Loucy (cell line): ENCODE measurements around the gene TEAD3.

Experiments
- EZH2phosphoT487 ChIP-seq: fragments of 200-600 bp; IDR thresholded peaks from 2 replicates; pipeline ENCODE4 v1.6.1; 2018; ENCODE audit warnings: antibody characterized with exemption, mild to moderate bottlenecking, moderate library complexity, borderline replicate concordance
- TF ChIP-seq, protein P1 (sequence below): fragments of 200-600 bp; sonication (generic); conservative IDR thresholded peaks from 2 replicates; pipeline ENCODE4 v1.5.1; 2014; ENCODE audit warnings: mild to moderate bottlenecking, antibody characterized with exemption, low read length

DNA sequence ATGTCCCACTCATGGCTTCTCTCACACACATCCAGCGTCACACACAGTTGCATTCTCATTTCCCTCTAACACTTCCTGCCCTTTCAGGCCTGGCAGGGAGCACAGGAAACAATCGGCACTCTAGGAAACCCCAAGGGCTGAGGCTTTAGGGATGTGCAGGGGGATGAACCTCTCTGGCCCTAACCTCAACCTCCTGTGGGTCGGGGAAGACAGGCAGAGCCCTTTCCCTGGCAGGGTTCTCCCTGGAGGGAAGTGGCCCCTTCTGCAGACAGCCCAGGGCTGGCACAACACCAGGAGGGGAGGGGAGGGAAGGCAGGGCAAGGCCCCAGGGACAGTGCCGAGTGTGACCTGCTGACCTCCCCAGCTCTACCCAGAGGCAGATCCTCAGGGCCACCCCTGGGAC is 2.7 kb downstream of the TEAD3 start:
- TF ChIP-seq, protein P1, sequence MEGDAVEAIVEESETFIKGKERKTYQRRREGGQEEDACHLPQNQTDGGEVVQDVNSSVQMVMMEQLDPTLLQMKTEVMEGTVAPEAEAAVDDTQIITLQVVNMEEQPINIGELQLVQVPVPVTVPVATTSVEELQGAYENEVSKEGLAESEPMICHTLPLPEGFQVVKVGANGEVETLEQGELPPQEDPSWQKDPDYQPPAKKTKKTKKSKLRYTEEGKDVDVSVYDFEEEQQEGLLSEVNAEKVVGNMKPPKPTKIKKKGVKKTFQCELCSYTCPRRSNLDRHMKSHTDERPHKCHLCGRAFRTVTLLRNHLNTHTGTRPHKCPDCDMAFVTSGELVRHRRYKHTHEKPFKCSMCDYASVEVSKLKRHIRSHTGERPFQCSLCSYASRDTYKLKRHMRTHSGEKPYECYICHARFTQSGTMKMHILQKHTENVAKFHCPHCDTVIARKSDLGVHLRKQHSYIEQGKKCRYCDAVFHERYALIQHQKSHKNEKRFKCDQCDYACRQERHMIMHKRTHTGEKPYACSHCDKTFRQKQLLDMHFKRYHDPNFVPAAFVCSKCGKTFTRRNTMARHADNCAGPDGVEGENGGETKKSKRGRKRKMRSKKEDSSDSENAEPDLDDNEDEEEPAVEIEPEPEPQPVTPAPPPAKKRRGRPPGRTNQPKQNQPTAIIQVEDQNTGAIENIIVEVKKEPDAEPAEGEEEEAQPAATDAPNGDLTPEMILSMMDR, result no peak
- no peak for TF ChIP-seq EZH2phosphoT487
